GM19025 (cell line): ENCODE results near the gene ICA1.
A peak's percentile ranks its signal among the peaks of the same experiment; 100 is the strongest.

ENCODE experiments used
- ATAC-seq: cut with Tn5 transposase; IDR thresholded peaks from one replicate; pipeline ENCODE4 v1.9.1; 2021; ENCODE audit warnings: mild to moderate bottlenecking, low read depth, moderate library complexity; ENCODE audit not compliant: unreplicated experiment

The ICA1 gene

GRCh38 chr7:8136051-8136730 lies 125.8 kb downstream of the ICA1 start:
- no peak for ATAC-seq

DNA sequence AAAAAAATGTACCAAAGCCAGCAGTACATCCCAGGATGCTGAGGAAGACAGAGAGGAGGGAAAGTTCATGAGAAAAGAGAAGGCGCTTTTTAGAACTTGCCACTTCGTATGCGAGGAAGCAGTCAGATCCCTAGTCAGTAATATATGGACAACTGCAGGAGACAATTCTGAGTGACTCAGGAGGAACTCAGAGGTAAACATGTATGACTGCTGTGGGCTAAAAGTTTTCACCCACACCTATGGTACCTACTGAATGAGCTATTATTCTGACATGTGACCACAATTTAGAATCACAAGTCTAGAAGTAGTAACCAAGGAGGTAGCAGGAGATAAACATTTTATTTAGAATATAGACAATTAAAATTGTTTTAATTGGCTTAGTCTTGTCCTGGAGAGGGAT lies 126.5 kb downstream of the ICA1 start:
- ATAC-seq: no peak

GRCh38 chr7:8134089-8134733 lies 127.8 kb downstream of the ICA1 start:
- peak; percentile 77 for ATAC-seq

- no peak for ATAC-seq
Measured at GRCh38 chr7:8133188-8133848, 128.6 kb downstream of the ICA1 start.

- ATAC-seq: peak; percentile 38
Measured at GRCh38 chr7:8131694-8132605, 130.0 kb downstream of the ICA1 start.

DNA sequence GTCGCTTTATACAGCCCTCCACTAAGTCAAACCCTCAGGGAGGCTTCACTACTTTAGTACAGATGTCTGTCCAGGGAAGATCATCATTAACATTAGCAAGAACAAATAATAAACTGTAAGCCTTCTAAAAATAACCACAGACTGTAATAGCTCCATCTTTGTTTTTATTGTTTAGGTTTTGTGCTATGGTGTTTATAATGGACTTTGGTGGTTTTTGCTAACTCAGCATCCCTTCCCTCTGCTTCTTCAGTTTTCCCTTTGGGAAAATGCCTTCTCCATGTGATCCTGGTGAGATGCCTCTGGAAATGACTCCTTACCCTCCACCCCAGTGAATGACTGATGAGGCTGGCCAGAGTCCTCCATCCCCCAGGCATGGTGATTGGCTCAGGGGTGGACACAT lies 131.3 kb downstream of the ICA1 start:
- ATAC-seq: no peak

DNA sequence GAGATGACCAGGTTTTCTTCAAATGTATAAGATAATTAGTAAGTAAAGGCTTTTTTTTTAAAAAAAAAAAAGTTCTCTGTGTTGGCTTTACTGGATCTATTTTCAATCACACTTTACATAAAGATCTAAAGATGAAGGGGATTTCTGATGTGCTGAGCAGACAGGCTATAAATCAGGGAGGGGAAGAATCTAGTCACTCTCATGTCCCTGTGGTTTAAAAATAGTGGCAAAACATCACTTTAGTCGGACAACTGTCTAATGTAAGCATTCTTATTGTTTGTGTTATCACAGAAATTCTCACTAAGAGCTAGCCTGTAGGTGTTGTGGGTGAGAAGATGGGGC lies 132.7 kb downstream of the ICA1 start:
- ATAC-seq: no peak

DNA sequence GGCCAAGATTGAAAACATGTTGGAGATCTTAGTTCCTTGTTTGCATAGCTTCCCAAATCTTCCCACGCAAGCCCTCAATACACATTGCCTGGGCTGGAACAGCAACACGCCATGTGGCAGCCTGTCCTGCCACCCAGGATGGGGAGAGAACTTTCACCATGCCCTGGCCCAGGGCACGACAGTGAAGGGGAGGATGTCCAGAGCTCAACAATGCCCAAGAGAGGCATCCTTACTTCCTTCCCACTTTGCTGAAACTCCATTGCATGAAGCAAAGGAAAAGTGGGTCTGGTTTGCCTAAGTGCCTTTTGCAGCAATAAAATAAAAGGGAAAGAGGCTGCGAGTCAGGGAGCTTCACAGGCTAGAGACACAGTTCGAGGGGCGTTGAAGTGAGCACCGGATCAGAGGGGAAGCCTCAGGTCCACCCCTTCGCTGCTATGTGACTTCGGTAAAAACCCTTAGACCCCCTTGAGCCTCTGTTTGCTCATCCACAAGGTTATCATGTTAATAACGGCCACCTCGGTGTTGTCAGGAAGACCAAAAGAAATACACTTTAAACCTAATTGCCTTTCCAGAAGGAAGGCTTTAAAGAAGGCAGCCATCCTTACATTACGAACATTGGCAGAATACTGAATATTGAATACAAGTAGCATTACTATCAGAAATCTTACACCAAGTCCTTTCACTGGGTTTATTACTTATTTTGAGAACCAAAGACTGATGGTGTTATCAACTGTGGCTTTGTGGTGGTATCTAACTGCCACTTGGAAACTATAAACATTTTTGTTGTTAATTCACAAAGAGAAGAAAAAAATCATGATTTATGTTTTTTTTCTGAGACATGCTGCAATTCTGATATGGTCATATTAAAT lies 133.3 kb downstream of the ICA1 start:
- ATAC-seq: no peak

GRCh38 chr7:8126601-8127167 lies 135.3 kb downstream of the ICA1 start:
- no peak for ATAC-seq

DNA sequence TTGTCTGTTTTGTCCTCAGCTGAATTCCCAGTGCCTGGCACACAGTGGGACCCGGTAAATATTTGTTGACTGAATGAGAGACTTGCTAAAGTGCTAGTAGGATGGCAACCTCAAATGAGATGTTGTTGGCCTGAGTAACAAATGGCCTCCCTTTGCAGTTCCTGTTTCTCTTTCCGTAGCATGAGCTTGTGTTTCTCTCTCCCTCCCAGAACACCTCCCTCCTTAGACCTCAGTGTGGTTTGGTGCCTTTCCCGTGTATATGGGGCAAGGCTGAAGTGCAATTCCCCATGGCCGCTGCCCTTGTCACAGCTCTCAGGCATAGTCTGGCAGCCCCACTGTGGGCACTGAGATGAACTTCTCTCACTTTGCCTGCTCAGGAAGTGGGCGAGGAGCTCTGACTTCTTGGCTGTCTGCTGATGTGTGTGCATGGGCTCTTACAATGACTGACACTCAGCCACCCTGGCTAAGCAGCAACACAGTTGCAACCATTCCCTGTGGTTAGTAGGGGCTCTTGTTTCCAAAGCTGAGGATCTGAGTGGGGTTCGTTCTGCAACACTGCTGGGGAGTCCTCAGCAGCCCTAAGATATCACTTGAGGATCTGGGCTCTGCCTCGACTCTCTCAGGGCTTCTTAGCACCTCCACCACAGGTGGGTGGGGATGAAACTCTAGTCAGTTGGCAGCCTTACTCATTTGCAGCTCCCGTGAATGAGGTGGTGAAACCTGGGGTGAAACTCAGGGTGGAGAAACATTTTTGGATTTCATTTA lies 136.1 kb downstream of the ICA1 start:
- ATAC-seq: peak; percentile 81

GRCh38 chr7:8121243-8121642 lies 140.7 kb downstream of the ICA1 start:
- ATAC-seq: no peak

DNA sequence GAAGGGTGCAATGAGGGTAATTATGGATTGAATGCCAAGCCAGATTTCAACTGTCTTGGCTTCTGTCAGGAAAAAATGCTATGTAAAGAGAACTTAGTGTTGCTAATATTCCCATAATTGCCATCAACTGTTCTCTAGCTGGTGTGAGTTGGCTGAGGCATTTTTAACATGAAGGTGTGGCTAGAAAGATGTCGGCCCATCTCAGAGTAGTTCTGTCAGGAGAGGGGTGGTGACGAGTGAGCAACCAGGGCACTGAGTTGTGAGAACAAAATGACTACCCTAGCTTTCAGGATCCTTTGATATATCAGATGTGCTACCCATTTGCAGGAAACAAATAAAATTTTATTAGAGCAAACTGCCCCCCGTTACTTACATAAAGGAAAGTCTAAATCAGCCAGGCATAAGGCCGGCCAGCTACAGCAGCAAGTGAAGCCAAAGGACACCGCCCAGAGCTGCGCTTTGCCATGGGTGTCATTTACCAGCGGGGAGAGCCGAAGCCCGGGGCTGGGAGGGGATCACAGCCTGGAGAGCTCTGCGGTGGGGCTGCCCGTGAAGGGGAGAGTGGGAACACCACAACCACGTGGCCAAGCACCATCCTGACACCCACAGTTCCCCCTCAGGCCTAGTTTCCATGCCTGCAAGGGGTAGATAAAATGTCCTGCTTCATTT lies 141.4 kb downstream of the ICA1 start:
- no peak for ATAC-seq

DNA sequence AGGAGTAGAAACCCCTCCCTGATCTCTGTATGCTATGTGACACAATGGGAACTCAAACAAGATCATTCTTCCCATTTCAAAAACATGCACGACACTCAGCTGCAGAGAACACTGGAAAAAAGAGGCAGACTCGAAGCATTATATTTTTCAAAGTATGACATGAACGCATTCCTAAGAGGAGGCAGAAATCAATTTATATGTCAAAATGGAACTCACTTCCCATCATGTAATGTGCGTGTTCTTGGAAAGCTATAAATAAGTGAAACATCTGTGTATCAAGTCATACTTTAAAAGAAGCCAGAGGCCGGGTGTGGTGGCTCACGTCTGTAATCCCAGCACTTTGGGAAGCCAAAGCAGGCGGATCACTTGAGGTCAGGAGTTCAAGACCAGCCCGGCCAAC lies 142.7 kb downstream of the ICA1 start:
- ATAC-seq: no peak

- no peak for ATAC-seq
Measured at GRCh38 chr7:8117195-8117594, 144.8 kb downstream of the ICA1 start.

DNA sequence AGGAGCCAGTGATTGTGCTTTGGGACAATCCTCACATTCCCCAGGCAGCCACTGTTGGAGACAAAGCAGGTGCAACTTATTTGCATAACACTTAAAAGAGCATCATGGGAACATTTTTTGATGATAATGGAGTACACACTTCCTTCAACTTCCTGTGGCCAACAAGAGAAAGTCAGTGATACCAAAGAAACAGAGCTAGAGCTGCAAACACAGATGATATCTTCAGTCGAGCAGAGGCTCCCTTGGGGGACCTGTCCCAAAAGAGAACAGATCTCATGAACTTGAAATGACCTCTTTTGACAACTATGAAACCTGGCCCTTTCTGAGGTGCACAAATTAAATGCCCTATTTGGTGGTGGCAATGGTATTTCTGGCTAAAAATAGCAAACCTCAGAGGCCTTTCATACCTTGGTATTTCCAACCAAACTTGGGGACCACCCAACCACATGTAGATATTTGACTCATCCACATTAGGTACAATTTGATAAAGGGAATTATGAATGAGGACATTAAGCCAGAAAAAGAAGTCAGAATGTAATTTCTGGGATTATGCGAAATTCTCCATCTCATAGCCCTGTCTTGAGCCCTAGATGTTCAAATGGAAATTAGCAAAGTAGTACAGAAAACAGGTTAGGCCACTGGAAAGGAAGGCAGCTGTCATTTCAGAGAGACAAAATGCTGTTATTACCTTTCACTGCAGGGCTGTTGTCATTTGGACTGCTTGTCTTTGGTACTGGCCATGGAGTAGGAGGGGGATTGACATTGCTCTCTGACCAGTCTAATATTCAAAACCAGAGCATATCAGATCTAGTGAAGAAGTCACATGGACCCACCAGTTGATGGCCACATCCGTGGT lies 146.2 kb downstream of the ICA1 start:
- peak; percentile 88 for ATAC-seq

GRCh38 chr7:8114175-8114574 lies 147.8 kb downstream of the ICA1 start:
- peak; percentile 26 for ATAC-seq

DNA sequence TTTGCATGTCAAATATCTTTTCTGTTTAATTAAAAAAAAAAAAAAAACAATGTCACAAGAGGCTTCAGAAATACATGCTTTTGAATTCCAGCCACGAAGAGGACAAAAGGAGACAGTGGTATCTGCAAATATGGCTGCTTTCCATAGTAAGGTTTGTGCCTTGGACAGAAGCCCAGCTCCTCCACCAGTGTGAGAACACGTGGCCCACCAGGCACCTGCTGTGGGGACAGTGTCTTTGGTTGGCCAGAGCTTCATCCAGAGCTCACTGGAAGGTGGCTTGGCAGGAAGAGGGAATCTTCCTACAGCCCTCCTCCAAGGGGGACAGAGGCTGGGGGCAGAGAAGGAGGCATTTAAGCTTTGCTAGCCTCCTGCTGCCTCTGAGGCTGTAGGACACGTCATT lies 148.8 kb downstream of the ICA1 start:
- ATAC-seq: no peak

DNA sequence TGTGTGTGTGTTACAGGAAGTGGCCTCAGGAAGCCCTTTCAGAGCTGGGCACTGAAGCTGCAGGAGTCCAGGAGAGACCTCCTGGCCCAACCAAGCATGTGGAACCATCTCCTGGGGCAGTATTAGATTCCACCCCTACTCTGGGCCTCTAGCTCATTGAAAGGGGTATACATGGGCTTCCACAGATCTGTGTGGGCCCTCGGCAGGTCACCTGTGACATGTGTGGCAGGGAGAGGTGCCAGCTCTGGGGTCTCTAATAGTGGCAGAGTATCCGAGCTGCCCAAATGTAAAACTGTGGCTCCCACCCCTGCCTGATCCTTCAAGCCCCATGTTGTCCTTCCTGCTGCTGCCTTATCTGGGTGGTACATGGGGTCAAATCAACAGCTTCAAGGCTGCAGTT lies 149.3 kb downstream of the ICA1 start:
- ATAC-seq: no peak
